B cell (primary cell): Measurements from ENCODE around the gene DLL1. TPM values are rescaled to one million over a fixed set of nuclear protein-coding genes. Genes with fewer than 3 reads are reported as not detected.

Experiments used
- ATAC-seq: fragments of 200-7000 bp; cut with Tn5 transposase; one replicate; pipeline ENCODE4 v1.10.0; 2021; ENCODE audit warnings: low read depth, mild to moderate bottlenecking, moderate number of reproducible peaks, moderate library complexity
- CTCF ChIA-PET: fragments of 350-600 bp; sonication (Branson Sonifier 250); formaldehyde crosslinking; loops from one replicate; lab custom pipeline; 2021; ENCODE audit warnings: antibody characterized with exemption, inconsistent platforms; lab: Charles Lee
- POLR2A ChIA-PET: fragments of 350-600 bp; sonication (Branson Sonifier 250); formaldehyde crosslinking; loops from one replicate; lab custom pipeline; 2021; ENCODE audit warnings: antibody characterized with exemption; lab: Charles Lee
- DNase-seq: peaks from one replicate; pipeline ENCODE4 v3.0.0; 2013
- H2AFZ ChIP-seq: 2 replicates; pipeline ENCODE4 v1.6.1; 2012; ENCODE audit warnings: mild to moderate bottlenecking, low read depth, low read length; ENCODE audit not compliant: insufficient read depth, poor library complexity, severe bottlenecking
- H3K27ac ChIP-seq, 2 donors: 1 replicate in 1 of 2; 2 replicates in 1 of 2; pipeline ENCODE4 v1.5.1; 2012 to 2013; ENCODE audit warnings: low read length in 2 of 2, mild to moderate bottlenecking in 2 of 2, moderate library complexity in 1 of 2
- H3K27me3 ChIP-seq, 4 experiments: fragments of 200-600 bp in 1 of 4; sonication (generic) in 1 of 4; replicated peaks in 1 of 4; 1 replicate in 2 of 4; 2 replicates in 2 of 4; pipeline versions ENCODE4 v1.6.1 to v1.7.0; 2013 to 2016; ENCODE audit warnings: low read length in 3 of 4, mild to moderate bottlenecking in 2 of 4, mixed read lengths in 1 of 4, moderate library complexity in 1 of 4; ENCODE audit not compliant: insufficient read depth in 4 of 4, control insufficient read depth in 3 of 4; ENCODE audit errors: control extremely low read depth in 1 of 4
- H3K36me3 ChIP-seq, 2 experiments: replicated peaks in 1 of 2; 1 replicate in 1 of 2; 2 replicates in 1 of 2; pipeline versions ENCODE4 v1.6.1 to v1.7.1; 2013; ENCODE audit warnings: low read length in 1 of 2; ENCODE audit not compliant: insufficient read depth in 2 of 2, control insufficient read depth in 1 of 2; ENCODE audit errors: control extremely low read depth in 1 of 2, extremely low read depth in 1 of 2
- H3K4me1 ChIP-seq, 2 donors: fragments of 200-600 bp in 1 of 2; sonication (generic) in 1 of 2; 1 replicate in 1 of 2; 2 replicates in 1 of 2; pipeline versions ENCODE4 v1.5.1 to v1.6.1; 2013 to 2017; ENCODE audit warnings: low read length in 2 of 2; ENCODE audit not compliant: control insufficient read depth in 2 of 2, insufficient read depth in 2 of 2
- H3K4me2 ChIP-seq: replicated peaks from 2 replicates; pipeline ENCODE3; 2012; ENCODE audit warnings: mild to moderate bottlenecking, low read depth, low read length; ENCODE audit not compliant: poor library complexity, severe bottlenecking
- H3K4me3 ChIP-seq, 5 experiments: fragments of 200-600 bp in 1 of 5; sonication (generic) in 1 of 5; 1 replicate in 3 of 5; 2 replicates in 2 of 5; pipeline versions ENCODE4 v1.5.1 to v1.7.0; 2011 to 2016; ENCODE audit warnings: low read length in 4 of 5, mild to moderate bottlenecking in 4 of 5, low read depth in 2 of 5, control low read depth in 1 of 5, moderate library complexity in 1 of 5; ENCODE audit not compliant: insufficient read depth in 1 of 5; ENCODE audit errors: control extremely low read depth in 1 of 5, extremely low read depth in 1 of 5
- H3K79me2 ChIP-seq: fragments of 200-600 bp; sonication (generic); one replicate; pipeline ENCODE4 v1.6.0; 2016; ENCODE audit warnings: low read length; ENCODE audit not compliant: control insufficient read depth, insufficient read depth
- H3K9ac ChIP-seq: fragments of 200-600 bp; sonication (generic); 2 replicates; pipeline ENCODE4 v1.6.1; 2017; ENCODE audit warnings: mild to moderate bottlenecking, low read length, moderate library complexity
- H3K9me3 ChIP-seq, 3 donors: one replicate each; pipeline versions ENCODE4 v1.6.1 to v1.7.1; 2013; ENCODE audit warnings: low read length in 2 of 3; ENCODE audit not compliant: control insufficient read depth in 2 of 3, insufficient read depth in 1 of 3; ENCODE audit errors: control extremely low read depth in 1 of 3
- H4K20me1 ChIP-seq: 2 replicates; pipeline ENCODE4 v1.6.0; 2012; ENCODE audit warnings: mild to moderate bottlenecking, low read length; ENCODE audit not compliant: insufficient read depth, control insufficient read depth, poor library complexity, severe bottlenecking
- H3K27ac Mint-ChIP-seq: one replicate; pipeline ENCODE4 v1.8.0; 2021; ENCODE audit warnings: mixed read lengths
- H3K27me3 Mint-ChIP-seq: one replicate; pipeline ENCODE4 v1.8.0; 2021; ENCODE audit warnings: mixed read lengths
- H3K4me1 Mint-ChIP-seq: one replicate; pipeline ENCODE4 v1.8.0; 2021; ENCODE audit warnings: mixed read lengths
- H3K4me3 Mint-ChIP-seq: one replicate; pipeline ENCODE4 v1.8.0; 2021; ENCODE audit warnings: mixed read lengths
- H3K9me3 Mint-ChIP-seq: one replicate; pipeline ENCODE4 v1.8.0; 2022; ENCODE audit warnings: mixed read lengths; ENCODE audit not compliant: insufficient read depth
- EZH2 ChIP-seq: IDR thresholded peaks from 2 replicates; pipeline ENCODE4 v1.6.1; 2012; ENCODE audit warnings: borderline replicate concordance, low read depth, mild to moderate bottlenecking, moderate library complexity, low read length; ENCODE audit not compliant: insufficient read depth, poor library complexity, severe bottlenecking
- WGBS: methylation state at CpG from one replicate; pipeline ENCODE4 v1.1.5; 2013; ENCODE audit warnings: missing lambda C conversion rate; ENCODE audit not compliant: insufficient coverage; 5-methylcytosine and 5-hydroxymethylcytosine counted together
- intact Hi-C: fragments of 100-400 bp; cut with micrococcal nuclease; formaldehyde crosslinking; loops from one replicate; pipeline ENCODE4 v1.10.0; 2022
- polyA plus RNA-seq: library from polyadenylated mRNA; depleted of rRNA; stranded (reverse); fragments of >200 nt; gene quantifications from 2 replicates; pipeline ENCODE4 v1.2.3, GENCODE V29; 2012
- total RNA-seq, 2 donors: library from RNA; stranded (reverse); fragments of 120-200 nt in 1 of 2; gene quantifications; 1 replicate in 1 of 2; 2 replicates in 1 of 2; pipeline versions ENCODE4 v1.2.3 to v1.2.4, GENCODE V29; 2013 to 2022
- TF ChIP-seq, protein P1 (sequence below): fragments of 200-600 bp; IDR thresholded peaks from one replicate; pipeline ENCODE4 v1.8.0; 2022; ENCODE audit warnings: antibody characterized with exemption, mild to moderate bottlenecking

DLL1 gene
- total and polyA plus RNA-seq, 2 donors (not counting 1 experiment from before 2014, with no cell fraction given), result 1.6 to 6.8 TPM

- Histone ChIP-seq H3K9me3 (no peaks in the 10 kb centered on the region), H3K4me1 (no peaks in the 10 kb centered on the region), H3K4me2 (no peak overlapping the region), H3K27ac (no peak overlapping the region), H3K79me2 (no peaks in the 10 kb centered on the region), H4K20me1 (no peaks in the 10 kb centered on the region), H3K36me3 (no peaks in the 10 kb centered on the region), H3K4me3 (no peak overlapping the region), H3K9ac (no peak overlapping the region), H2AFZ (no peak overlapping the region), H3K27me3 (no peaks in the 10 kb centered on the region)
- POLR2A ChIA-PET, result no interaction called here
- Mint-ChIP-seq H3K27ac (no peak overlapping the region), H3K4me1 (no peaks in the 10 kb centered on the region), H3K9me3 (no peaks in the 10 kb centered on the region), H3K27me3 (peaks cover 9% of the 10 kb centered on the region), H3K4me3 (no peak overlapping the region)
- intact Hi-C loops, result no loop called here
- 86% methylated on average over 14 of the region's 21 CpGs for WGBS
- no peak for TF ChIP-seq EZH2
- TF ChIP-seq, protein P1, sequence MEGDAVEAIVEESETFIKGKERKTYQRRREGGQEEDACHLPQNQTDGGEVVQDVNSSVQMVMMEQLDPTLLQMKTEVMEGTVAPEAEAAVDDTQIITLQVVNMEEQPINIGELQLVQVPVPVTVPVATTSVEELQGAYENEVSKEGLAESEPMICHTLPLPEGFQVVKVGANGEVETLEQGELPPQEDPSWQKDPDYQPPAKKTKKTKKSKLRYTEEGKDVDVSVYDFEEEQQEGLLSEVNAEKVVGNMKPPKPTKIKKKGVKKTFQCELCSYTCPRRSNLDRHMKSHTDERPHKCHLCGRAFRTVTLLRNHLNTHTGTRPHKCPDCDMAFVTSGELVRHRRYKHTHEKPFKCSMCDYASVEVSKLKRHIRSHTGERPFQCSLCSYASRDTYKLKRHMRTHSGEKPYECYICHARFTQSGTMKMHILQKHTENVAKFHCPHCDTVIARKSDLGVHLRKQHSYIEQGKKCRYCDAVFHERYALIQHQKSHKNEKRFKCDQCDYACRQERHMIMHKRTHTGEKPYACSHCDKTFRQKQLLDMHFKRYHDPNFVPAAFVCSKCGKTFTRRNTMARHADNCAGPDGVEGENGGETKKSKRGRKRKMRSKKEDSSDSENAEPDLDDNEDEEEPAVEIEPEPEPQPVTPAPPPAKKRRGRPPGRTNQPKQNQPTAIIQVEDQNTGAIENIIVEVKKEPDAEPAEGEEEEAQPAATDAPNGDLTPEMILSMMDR, result no peak
- DNase-seq (no peak), ATAC-seq (no peak)
- CTCF ChIA-PET, result no interaction called here
Measured at GRCh38 chr6:170243791-170244291, 47.0 kb downstream of the DLL1 start.

DNA sequence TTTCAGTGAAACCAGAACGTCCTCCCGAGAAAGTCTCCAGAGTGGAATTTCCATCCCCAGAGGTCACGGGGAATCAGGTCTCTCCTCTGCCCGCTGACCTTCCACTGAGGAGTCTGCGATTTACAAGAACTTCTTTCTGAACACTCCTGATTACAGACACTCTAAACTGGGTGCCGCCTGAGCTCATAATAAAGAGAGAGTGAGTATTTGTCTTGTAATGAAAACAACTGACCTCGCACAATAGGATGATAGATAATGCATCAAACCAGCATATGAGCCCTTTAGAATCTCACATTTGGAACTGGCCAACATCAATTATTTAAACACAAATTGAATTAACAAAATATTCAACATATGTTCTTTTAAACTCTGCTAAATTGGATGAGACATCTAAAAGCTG, 47.5 kb downstream of the DLL1 start:
- Mint-ChIP-seq H3K9me3 (no peaks in the 10 kb centered on the region), H3K4me3 (no peak overlapping the region), H3K4me1 (no peaks in the 10 kb centered on the region), H3K27me3 (peaks cover 7% of the 10 kb centered on the region), H3K27ac (no peak overlapping the region)
- ATAC-seq, result no peak
- Histone ChIP-seq H3K36me3 (no peaks in the 10 kb centered on the region), H3K9ac (no peak overlapping the region), H3K4me3 (no peak overlapping the region), H3K27ac (no peak overlapping the region), H3K9me3 (no peaks in the 10 kb centered on the region), H4K20me1 (no peaks in the 10 kb centered on the region), H3K4me1 (no peaks in the 10 kb centered on the region), H3K4me2 (no peak overlapping the region), H3K79me2 (no peaks in the 10 kb centered on the region), H3K27me3 (peaks cover 0 to 2% (median 0%) of the 10 kb centered on the region in 4 experiments), H2AFZ (no peak overlapping the region)
- no peak for DNase-seq
- WGBS, result 90% methylated on average over 4 of the region's 7 CpGs
- ChIA-PET CTCF (no interaction called here), POLR2A (no interaction called here)
- intact Hi-C loops, result no loop called here
- TF ChIP-seq, protein P1, result no peak
